Measurements from ENCODE around the gene GOLPH3.
A peak's percentile ranks its signal among the peaks of the same experiment; 100 is the strongest.
"Not testable (repeated sequence)": the region's sequence is repeated elsewhere in the genome, so short reads cannot be mapped to it uniquely, and the experiment has no call there.

Gene GOLPH3

DNA sequence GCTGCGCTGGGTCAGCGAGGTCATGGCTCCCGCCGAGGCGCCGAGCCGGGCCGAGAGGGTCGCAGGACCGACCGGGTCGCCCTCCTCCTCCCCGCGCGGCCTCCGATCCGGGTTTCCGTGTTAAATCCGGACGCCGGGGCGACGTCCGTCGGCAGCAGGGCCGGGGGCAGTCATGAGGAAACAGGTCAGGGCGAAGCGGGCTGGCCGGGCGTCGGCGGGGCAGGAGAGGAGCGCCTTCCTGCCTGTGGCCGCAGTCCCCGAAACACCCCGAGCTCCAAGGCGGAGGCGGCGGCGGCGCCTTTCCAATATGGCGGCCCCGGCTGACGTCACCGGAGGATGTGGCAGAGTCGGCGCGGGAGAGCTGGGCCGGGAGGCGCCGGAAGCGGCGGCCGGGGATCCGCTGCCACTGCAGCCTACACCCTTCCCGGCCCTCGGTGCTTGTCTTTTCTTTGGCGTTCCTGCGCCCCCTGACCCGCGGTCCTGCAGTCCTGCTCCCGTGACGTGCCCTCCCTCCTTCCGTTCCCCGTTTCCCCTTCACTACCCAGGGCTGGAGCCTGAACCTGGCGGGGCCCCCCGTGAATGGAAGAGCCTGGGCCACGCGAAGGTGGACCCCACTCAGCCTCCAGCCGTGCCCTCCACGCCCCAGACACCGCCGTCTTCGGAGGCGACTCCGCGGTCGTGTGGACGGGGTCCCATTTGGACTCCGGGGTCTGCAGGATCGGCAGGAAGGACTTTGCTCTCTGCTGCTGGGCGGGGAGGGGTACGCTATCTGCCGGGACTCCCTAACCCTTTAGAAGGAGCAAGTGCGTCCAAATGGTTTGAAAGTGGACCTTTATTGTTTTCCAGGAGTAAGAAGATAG is at the start of gene GOLPH3:
TSS of gene GOLPH3 (minus strand) at position 309 of the 860 bp plus-strand sequence. CDS start at position 24, 285 bp downstream.
- peak; percentile 33 for DNase-seq

DNA sequence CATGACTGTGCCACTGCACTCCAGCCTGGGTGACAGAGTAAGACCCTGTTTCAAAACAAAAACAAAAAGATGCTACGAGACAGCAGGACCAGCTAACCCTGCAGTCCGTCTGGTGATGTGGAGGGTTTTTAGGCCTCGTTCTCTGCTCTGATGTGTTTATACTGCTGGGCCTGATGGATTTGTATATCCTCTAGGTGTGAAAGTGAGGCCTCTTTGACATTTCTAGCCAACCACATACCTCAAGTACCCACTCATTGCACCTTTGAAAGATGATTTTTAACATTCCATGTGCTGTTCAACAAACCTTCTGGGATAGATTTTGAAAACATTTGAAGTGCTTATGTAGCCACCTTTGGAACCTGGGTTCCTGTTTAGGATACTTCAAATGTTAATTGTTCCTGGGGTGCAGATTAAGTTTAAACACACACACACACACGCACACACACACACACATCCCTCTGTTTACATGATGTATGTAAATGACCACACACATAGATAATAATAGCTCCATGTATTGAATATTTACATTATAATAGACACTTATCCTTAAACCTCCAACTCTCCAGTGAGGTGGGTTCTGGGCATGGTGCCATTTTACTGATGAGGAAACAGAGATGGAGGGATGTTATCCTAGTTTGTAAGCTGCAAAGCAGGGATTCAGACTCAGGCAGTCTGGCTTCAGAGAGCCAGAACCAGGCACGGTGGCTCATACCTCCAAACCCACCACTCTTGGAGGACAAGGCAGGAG is 48.8 kb upstream of the GOLPH3 start:
- DNase-seq = no peak

DNA sequence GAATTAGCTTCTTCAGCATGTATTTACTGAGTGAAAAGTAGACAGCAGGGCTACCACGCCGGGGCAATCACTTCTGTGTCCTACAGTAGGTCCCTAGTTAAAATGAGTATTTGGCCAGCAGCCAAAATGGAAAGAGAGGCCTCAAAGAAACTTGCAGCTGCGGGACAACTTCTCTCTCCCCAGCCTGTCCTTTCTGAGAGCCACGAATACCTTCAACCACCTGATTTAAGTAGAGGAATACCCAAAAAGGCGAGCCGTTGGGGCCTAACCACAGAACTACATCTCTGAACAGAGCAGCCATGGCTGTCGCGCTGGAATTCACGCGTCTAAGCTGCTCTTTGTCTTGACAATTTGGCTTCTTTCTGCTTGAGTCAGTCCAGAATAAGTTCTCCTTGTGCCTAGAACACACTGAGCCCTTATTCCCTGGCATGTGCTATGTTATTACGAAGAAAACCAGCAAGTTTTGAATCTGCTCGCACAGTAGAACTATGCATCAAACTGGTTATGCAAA is 43.8 kb upstream of the GOLPH3 start:
- no peak for DNase-seq

- DNase-seq = not testable (repeated sequence)
Measured at GRCh38 chr5:32214344-32214743, 40.2 kb upstream of the GOLPH3 start.

DNA sequence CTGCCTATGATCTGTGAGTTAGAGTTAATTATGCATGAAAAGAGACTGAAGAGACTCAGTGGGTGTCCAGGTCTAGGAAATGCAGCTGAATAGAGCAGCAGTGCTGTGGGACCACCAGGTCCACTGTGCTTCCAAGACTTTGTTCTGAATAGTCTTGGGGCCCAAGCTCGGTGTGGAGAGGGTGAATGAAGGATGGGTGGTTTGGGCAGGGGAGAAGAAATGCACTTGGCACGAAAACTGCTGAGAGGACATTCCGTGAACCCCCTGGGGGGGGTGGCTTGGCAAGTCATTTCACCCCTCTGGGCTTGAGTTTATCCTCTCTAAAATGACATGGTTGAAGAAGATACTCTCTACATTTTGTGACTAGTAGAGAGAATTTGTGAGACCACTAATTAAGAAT is 36.0 kb upstream of the GOLPH3 start:
- DNase-seq = no peak

- DNase-seq = not testable (repeated sequence)
Measured at GRCh38 chr5:32208837-32209236, 34.7 kb upstream of the GOLPH3 start.

DNA sequence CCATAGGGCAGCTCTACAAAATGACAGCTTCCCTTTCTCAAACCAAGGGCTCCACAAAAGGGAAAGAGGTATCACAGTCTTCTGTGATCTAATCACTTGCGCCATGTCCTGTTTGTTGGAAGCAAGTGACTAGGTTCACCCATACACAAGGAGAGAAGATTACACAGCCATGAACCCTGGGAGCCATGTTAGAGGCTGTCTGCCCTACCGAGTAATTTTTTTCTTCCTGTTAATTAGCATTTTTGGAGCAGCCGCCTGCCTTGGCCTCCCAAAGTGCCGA is 33.2 kb upstream of the GOLPH3 start:
- DNase-seq = no peak

GRCh38 chr5:32206509-32207354 is 32.6 kb upstream of the GOLPH3 start:
- DNase-seq = no peak

GRCh38 chr5:32206053-32206452 is 31.9 kb upstream of the GOLPH3 start:
- no peak for DNase-seq

GRCh38 chr5:32202394-32202793 is 28.3 kb upstream of the GOLPH3 start:
- DNase-seq = no peak

DNA sequence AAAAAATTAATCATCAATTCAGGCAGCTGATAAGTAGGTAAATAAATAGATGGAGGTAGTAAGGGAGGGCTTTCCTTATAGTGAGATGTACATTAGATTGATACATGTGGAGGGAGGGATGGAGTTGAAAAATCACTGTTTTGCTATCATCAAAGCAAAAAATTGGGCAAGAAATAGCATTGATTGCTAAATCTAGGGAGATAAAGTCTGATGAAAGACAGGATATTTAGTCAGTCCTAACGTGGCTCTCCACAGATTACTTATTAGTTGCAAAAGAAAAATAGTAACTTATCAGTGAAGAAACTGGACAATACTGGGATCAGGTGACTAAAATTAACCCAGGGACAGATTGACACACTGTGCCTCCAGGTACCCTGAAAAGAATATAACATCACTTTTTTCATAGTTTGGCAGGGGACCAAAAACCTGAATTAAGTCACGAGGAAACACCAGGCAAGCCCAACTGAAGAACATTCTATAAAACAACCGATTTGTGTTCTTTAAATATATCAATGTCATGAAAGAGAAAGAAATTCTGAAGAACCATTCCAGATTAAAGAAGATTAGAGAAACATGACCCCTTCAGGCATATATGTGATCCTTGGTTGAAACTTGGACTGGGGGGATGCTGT is 27.1 kb upstream of the GOLPH3 start:
- no peak for DNase-seq

GRCh38 chr5:32197032-32197431 is 22.9 kb upstream of the GOLPH3 start:
- no peak for DNase-seq

- no peak for DNase-seq
Measured at GRCh38 chr5:32195265-32195664, 21.1 kb upstream of the GOLPH3 start.

- peak; percentile 81 for DNase-seq
Measured at GRCh38 chr5:32193591-32193990, 19.5 kb upstream of the GOLPH3 start.

- no peak for DNase-seq
Measured at GRCh38 chr5:32190095-32190494, 16.0 kb upstream of the GOLPH3 start.

- no peak for DNase-seq
Measured at GRCh38 chr5:32187675-32188074, 13.6 kb upstream of the GOLPH3 start.

DNA sequence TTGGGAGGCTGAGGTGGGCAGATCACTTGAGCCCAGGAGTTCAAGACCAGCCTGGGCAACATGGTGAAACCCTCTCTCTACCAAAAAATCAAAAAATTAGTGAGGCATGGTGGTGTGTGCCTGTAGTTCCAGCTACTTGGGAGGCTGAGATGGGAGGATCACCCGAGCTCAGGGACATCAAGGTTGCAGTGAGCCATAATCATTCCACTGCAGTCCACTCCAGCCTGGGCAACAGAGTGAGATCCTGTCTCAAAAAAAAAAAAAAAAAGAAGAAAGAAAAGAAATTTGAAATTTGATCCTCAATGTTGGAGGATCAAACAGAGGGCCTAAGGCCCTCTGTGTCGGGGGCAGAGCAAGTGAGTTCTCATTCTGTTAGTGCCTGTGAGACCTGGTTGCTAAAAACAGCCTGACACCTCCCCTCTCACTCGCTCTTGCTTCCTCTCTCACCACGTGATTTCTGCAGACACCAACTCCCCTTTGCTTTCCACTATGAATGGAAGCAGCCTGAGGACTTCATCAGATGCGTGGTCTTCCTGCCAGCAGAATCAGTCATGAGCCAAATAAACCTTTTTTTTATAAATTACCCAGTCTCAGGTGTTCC is 8.4 kb upstream of the GOLPH3 start:
- no peak for DNase-seq

GRCh38 chr5:32173267-32174010 is 680 bp downstream of the GOLPH3 start:
- no peak for DNase-seq

- no peak for DNase-seq
Measured at GRCh38 chr5:32172923-32173266, 1.2 kb downstream of the GOLPH3 start.

DNA sequence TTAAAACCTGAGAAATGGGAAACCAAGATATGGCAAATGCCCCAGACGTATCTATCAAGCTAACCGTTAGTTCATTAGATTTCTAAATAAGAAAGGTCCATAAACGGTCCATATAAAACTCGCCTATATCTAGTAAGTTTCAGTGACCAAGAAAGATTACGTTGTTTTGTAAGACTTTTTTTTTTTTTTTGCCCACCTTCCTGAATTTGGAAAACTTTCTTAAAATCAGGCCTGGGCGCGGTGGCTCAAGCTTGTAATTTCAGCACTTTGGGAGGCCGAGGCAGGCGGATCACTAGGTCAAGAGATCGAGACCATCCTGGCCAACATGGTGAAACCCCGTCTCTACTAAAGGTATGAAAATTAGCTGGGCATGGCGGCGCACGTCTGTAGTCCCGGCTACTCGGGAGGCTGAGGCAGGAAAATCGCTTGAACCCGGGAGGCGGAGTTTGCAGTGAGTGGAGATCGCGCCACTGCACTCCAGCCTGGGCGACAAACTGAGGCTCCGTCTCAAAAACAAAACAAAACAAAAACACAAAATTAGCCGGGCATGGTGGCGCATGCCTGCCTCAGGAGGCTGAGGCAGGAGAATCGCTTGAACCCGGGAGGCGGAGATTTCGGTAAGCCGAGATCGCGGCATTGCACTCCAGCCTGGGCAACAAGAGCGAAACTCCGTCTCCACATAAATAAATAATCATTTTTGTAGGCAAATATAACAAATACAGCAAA is 1.8 kb downstream of the GOLPH3 start:
- DNase-seq = not testable (repeated sequence)

Data from SIG-M5 (cell line).